Parathyroid adenoma (tissue), 2 donors: Measurements from ENCODE around the gene USP3.

ENCODE experiments used
- H2AFZ ChIP-seq: fragments of 300-600 bp; sonication (generic); one replicate; pipeline ENCODE4 v1.7.0; 2017; ENCODE audit warnings: antibody characterized with exemption, mild to moderate bottlenecking
- H3K27ac ChIP-seq: fragments of 300-600 bp; sonication (generic); one replicate; pipeline ENCODE4 v1.7.0; 2017
- H3K27me3 ChIP-seq: fragments of 300-600 bp; sonication (generic); one replicate; pipeline ENCODE4 v1.7.0; 2017; ENCODE audit warnings: low read length; ENCODE audit not compliant: control insufficient read depth, insufficient read depth
- H3K36me3 ChIP-seq: fragments of 300-600 bp; sonication (generic); one replicate; pipeline ENCODE4 v1.7.0; 2017; ENCODE audit warnings: low read length; ENCODE audit not compliant: control insufficient read depth, insufficient read depth
- H3K4me1 ChIP-seq: fragments of 300-600 bp; sonication (generic); one replicate; pipeline ENCODE4 v1.7.0; 2017; ENCODE audit warnings: control low read depth
- H3K4me2 ChIP-seq: fragments of 300-600 bp; sonication (generic); one replicate; pipeline ENCODE4 v1.7.0; 2017; ENCODE audit warnings: low read length
- H3K4me3 ChIP-seq: fragments of 300-600 bp; sonication (generic); one replicate; pipeline ENCODE4 v1.7.0; 2017; ENCODE audit warnings: low read depth, low read length
- H3K79me2 ChIP-seq: fragments of 300-600 bp; sonication (generic); one replicate; pipeline ENCODE4 v1.7.0; 2017; ENCODE audit warnings: control low read depth
- H3K9ac ChIP-seq: fragments of 300-600 bp; sonication (generic); one replicate; pipeline ENCODE4 v1.7.0; 2017; ENCODE audit warnings: mild to moderate bottlenecking
- H3K9me3 ChIP-seq: fragments of 300-600 bp; sonication (generic); one replicate; pipeline ENCODE4 v1.7.0; 2017; ENCODE audit warnings: low read length; ENCODE audit not compliant: control insufficient read depth
- CTCF ChIP-seq: fragments of 300-600 bp; sonication (generic); IDR thresholded peaks from one replicate; pipeline ENCODE4 v1.7.0; 2017; ENCODE audit warnings: antibody characterized with exemption, mild to moderate bottlenecking
- donor health status: primary hyperparathyroidism.

USP3 gene

DNA sequence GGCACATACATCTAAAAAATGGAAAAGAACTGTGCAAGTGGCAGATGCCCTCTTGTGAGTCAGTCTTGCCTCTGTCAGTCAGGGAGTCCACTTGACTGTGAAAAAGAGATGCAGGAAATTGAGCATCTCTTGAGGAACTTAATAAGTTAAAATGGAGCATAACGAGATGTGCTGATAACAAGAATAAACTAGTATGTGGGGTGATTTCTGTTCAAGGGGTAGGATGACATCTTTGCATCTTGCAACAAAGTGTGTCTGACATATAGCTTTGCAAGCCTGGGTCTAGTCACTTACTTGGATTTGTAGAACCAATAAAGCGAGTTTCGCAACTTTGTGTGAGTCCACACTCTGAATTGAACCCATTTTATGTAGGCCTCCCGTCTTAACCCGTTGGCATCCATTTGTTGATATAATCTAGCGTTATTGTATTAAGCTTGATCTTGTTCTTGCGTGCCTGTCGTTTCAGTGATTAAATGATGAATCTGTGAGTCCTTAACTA lies 2.2 kb downstream of the USP3 start:
- Histone ChIP-seq H3K27me3 (no peaks in the 10 kb centered on the region), H3K79me2 (peaks cover 5% of the 10 kb centered on the region), H3K9ac (no peak overlapping the region), H3K4me3 (no peak overlapping the region), H3K4me1 (peaks cover 3% of the 10 kb centered on the region), H3K9me3 (no peaks in the 10 kb centered on the region), H3K36me3 (no peaks in the 10 kb centered on the region), H3K27ac (no peak overlapping the region), H2AFZ (no peak overlapping the region), H3K4me2 (peak overlapping the region; percentile 69)
- no peak for TF ChIP-seq CTCF

DNA sequence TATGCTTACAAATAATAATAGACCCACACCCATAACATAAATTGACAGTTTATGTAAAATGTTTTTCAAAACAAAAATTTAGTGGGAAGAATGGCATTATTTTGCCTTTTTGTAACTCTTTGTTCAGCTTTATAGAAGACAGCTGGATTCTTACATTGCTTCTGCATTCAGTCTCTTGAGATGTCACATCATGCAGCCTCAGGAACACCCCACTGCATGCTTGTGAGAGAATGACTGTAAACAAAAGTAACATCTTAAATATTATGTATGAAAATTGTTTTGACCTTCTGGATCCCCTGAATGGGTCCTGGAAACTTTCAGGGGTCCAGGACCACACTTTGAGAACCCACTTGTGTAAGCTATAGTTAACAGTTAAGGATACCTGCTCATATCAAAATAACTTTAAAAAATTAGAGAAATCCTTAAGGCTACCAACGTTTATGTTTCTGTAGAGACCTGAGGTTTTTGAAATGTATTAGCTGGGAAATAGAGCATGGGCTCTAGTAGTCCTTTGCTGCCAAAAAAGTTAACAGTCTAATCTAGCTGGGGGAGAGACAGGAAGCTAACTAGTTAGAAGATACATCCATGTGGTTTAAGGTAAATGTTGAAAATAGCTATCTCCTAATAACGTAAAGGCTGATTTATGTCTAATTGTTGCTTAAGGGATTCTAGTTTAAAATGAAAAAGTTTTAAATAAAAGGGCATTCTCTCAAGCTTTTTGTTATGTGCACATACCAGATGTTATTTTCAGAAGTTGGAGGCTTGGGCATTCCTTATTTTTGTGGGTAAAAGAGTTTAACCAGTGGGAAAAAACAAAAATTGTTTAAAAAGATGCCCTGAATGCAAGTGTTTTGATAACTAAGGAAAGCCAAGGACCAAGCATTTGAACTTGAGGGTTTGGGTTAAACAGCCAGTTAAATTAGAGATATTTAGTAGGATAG lies 3.8 kb downstream of the USP3 start:
- H3K27ac ChIP-seq = no peak overlapping the region
- H3K4me2 ChIP-seq = no peak overlapping the region
- H3K36me3 ChIP-seq = no peaks in the 10 kb centered on the region
- H3K79me2 ChIP-seq = peaks cover 5% of the 10 kb centered on the region
- no peak for TF ChIP-seq CTCF
- H3K4me1 ChIP-seq = peaks cover 3% of the 10 kb centered on the region
- H3K27me3 ChIP-seq = no peaks in the 10 kb centered on the region
- no peak overlapping the region for H3K4me3 ChIP-seq
- no peaks in the 10 kb centered on the region for H3K9me3 ChIP-seq
- no peak overlapping the region for H2AFZ ChIP-seq
- no peak overlapping the region for H3K9ac ChIP-seq

DNA sequence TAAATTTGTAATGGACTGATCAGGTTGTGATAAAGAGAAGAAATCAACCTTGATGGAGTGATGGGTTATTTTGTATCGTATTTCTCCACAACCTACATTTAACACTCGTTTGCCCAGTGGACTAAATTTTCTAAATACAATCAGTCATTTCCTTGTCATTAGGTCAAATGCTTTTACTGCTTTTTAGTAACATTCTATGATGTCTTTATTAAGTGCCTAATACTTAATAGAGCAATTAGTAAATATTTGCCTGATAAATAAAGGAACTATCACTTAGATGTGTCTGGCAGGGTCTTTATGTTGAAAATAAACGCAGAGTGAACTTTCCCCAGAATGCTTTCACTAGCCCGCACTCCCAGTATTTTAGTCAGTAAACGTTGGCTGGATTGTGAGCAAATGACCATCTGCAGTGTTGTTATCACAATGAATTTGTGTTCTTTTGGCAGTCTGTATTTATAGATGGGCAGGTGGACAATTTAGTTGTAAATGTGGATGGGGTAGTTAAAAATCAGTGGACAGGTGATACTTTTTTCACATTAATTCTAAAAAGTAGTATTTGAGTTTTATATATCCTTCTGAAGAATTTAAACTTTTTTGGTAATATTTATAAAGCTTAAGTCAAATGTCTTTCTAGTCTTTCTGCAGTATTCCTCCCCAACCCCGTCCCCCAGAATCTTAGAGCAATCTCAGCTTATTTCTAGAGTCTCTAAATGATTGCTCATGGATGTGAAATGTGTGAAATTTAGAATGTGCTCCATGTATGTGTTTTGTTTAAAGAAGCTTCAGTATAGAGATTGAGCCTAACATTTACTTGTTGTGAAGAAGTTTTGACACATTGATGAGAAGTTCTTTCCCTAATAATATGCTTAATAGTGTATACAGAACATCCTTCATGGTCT lies 4.9 kb downstream of the USP3 start:
- H2AFZ ChIP-seq = no peak overlapping the region
- no peak for TF ChIP-seq CTCF
- H3K4me1 ChIP-seq = peaks cover 3% of the 10 kb centered on the region
- H3K4me3 ChIP-seq = no peak overlapping the region
- H3K4me2 ChIP-seq = no peak overlapping the region
- no peak overlapping the region for H3K9ac ChIP-seq
- no peaks in the 10 kb centered on the region for H3K36me3 ChIP-seq
- no peak overlapping the region for H3K27ac ChIP-seq
- H3K79me2 ChIP-seq = peaks cover 5% of the 10 kb centered on the region
- H3K27me3 ChIP-seq = no peaks in the 10 kb centered on the region
- H3K9me3 ChIP-seq = no peaks in the 10 kb centered on the region

GRCh38 chr15:63509955-63510940 lies 5.9 kb downstream of the USP3 start:
- no peak overlapping the region for H3K9ac ChIP-seq
- TF ChIP-seq CTCF = no peak
- H3K4me2 ChIP-seq = no peak overlapping the region
- H3K27me3 ChIP-seq = no peaks in the 10 kb centered on the region
- no peak overlapping the region for H3K4me3 ChIP-seq
- peaks cover 9% of the 10 kb centered on the region for H3K79me2 ChIP-seq
- H3K27ac ChIP-seq = no peak overlapping the region
- no peaks in the 10 kb centered on the region for H3K9me3 ChIP-seq
- H3K4me1 ChIP-seq = peaks cover 3% of the 10 kb centered on the region
- no peaks in the 10 kb centered on the region for H3K36me3 ChIP-seq
- no peak overlapping the region for H2AFZ ChIP-seq
